Measurements from ENCODE around the gene MOB3B.

The MOB3B gene

DNA sequence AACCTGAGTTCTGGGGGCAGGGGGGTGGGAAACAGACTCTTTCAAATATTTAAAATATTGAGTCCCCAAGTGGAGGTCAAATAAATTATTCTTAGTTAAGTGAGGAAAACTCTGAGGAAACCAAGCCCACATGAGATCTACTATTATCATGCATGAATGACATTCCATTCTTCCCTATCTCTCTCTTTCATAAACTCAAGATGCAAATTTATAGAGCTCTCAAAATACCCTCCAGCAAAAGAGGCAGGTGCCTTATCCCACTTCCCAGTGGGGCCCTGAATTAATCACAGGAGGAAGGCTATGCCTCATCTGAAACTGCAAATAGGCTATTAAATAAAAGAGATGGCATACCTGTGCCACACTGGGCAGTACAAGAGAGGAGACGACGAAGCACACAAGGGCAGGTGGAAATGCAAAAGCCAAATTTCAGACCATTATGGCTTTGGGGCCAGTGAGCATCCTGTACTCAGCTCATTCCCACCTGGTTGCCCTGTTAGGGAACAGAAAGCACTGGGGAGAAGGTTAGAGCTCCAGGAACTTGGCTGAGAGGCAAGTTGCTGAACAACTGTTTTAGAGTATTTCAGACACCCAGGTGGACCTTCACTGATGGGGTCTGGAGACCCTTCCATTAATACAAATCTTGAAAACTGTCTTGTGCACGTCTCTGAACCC lies 130.5 kb downstream of the MOB3B start:
- no peak for DNase-seq (ENCODE audit: low read depth)
- H3K4me3 ChIP-seq (ENCODE audit: low read depth, low read length): no peak overlapping the region
- TF ChIP-seq, protein P1, sequence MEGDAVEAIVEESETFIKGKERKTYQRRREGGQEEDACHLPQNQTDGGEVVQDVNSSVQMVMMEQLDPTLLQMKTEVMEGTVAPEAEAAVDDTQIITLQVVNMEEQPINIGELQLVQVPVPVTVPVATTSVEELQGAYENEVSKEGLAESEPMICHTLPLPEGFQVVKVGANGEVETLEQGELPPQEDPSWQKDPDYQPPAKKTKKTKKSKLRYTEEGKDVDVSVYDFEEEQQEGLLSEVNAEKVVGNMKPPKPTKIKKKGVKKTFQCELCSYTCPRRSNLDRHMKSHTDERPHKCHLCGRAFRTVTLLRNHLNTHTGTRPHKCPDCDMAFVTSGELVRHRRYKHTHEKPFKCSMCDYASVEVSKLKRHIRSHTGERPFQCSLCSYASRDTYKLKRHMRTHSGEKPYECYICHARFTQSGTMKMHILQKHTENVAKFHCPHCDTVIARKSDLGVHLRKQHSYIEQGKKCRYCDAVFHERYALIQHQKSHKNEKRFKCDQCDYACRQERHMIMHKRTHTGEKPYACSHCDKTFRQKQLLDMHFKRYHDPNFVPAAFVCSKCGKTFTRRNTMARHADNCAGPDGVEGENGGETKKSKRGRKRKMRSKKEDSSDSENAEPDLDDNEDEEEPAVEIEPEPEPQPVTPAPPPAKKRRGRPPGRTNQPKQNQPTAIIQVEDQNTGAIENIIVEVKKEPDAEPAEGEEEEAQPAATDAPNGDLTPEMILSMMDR (IDR thresholded peaks at IDR 0.05; ENCODE audit: low read depth, low read length, missing control alignments): no peak

DNA sequence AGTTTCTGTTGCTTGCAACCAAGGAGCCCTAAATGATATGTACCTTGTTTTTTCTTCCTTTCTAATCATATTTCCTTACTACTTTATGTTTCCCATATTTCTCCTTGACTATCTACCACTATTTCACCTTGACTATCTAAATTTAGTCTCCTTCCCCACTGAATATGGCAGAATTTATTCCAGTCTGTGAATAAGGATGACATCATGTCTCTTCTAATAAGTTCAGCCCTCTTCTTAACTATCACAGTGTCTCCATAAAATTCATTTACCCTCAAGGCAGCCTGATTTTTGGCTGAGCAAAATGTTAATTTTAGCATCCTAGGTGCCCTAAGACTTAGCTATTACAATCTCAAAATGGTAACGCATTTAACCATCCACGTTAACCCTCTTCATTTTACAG lies 133.1 kb downstream of the MOB3B start:
- TF ChIP-seq, protein P1 (IDR thresholded peaks at IDR 0.05; ENCODE audit: low read depth, low read length, missing control alignments): no peak
- DNase-seq (ENCODE audit: low read depth): no peak
- no peak overlapping the region for H3K4me3 ChIP-seq (ENCODE audit: low read depth, low read length)

DNA sequence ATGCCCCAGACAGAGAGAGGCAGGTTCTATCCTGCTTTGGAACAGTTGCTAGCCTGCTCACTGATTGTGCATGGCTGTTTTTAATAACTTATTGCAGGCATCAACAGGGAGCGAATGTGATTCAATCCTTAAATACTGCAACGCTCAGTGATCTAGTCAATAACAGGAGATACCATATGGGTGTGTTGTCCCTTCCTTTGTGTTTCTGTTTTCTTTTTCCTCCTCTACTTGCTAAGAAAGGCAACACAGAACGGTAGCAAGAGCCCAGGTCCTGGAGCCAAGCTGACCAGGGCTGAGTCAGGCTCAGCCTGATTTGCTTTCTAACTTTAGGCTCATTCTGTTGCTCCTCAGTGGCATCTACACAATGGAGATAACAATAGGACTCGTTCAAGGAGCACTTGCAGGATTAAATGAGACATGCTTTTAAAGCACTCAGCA lies 134.1 kb downstream of the MOB3B start:
- TF ChIP-seq, protein P1 (IDR thresholded peaks at IDR 0.05; ENCODE audit: low read depth, low read length, missing control alignments): no peak
- no peak overlapping the region for H3K4me3 ChIP-seq (ENCODE audit: low read depth, low read length)
- no peak for DNase-seq (ENCODE audit: low read depth)

DNA sequence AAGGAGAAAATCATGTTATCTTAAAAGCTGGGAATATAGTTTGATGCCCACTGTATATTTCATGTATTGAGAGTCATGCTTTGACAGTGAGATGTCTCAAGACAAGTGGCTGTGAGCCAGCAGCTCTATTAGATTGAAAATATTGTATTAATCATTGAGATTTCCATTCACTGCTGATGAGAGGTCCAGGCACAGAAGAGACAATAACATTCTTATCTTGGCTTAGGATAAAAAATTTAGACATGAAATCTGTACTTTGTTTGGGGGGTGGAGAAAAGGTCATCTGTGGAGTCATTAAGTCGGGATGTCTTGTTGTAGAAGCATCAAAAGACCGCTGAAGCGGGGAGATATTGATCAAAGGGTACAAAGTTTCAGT lies 134.8 kb downstream of the MOB3B start:
- H3K4me3 ChIP-seq (ENCODE audit: low read depth, low read length): no peak overlapping the region
- no peak for DNase-seq (ENCODE audit: low read depth)
- TF ChIP-seq, protein P1 (IDR thresholded peaks at IDR 0.05; ENCODE audit: low read depth, low read length, missing control alignments): no peak

DNA sequence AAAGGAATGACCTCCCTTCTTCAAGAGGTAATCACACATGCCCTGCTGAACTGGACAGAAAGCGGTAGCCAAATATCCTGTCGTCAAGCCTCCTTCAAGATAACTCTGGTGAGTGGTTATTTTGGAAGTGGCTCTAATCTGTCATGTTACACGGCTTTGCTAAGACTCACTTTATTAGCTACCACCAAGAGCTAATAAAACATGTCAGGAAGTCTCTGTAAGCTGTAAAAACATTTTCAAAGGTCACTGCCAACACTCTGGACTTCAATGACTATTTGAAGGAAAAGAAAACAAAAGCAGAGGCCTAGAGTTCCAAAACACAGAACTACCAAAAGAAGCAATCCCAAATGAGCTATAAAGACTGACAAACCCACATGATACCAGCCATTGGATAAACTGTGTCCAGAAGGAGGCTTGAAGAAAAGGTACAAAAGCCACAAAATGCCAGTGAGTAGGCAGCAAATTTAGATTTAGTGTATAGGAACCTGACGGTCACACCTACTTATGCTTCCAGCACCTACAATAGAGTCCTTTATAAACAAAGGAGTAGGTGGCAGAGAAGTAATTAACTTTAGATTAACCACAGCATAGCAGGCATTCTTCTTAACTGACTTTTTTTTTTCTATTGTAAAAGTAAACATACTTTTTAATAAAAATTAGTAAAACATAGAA lies 135.3 kb downstream of the MOB3B start:
- DNase-seq (ENCODE audit: low read depth): no peak
- TF ChIP-seq, protein P1 (IDR thresholded peaks at IDR 0.05; ENCODE audit: low read depth, low read length, missing control alignments): no peak
- H3K4me3 ChIP-seq (ENCODE audit: low read depth, low read length): no peak overlapping the region

DNA sequence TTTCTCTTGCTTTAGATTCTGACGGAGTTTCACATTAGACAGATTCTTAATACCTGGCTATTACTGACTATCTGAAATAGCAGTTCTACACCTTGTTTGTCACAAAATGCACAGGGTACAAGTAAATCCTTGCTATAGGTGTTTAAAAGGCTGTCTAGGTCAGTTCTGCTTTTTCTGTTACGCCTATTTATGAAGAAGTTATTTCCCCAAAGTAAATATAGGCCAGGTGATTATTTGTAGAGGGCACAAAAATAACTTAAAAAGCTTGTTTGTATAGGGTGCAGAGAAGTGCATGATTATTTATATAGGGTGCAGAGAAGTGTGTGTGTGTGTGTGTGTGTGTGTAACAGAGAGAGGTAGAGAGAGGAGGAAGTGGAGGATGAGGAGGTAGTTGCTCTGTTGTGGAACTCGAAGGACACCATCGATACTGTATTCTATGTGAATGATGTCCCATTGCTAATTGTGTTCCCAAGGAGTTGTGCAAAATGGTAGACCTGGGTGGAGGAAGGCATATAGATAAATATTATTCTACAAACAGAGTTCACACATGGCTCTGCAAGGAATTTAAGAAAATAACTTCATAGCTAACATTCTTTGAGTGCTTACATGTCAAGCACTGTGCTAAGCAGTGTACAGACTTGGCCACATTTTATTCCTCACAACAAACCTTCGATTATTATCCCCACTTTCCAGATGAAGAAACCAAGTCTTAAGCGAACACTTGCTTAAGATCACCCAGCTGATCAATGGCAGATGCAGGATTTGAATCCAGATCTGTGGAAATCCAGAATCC lies 136.4 kb downstream of the MOB3B start:
- TF ChIP-seq, protein P1 (IDR thresholded peaks at IDR 0.05; ENCODE audit: low read depth, low read length, missing control alignments): no peak
- H3K4me3 ChIP-seq (ENCODE audit: low read depth, low read length): no peak overlapping the region
- DNase-seq (ENCODE audit: low read depth): no peak
